HepG2 (cell line): ENCODE measurements around the gene GRID1.

Experiments used
- HDAC2 ChIP-seq: sonication (generic); formaldehyde crosslinking; IDR thresholded peaks from 2 replicates; pipeline ENCODE4 v1.4.0; 2020; ENCODE audit warnings: missing genetic modification reagents
- HOXD1 ChIP-seq: sonication (generic); formaldehyde crosslinking; IDR thresholded peaks from 2 replicates; pipeline ENCODE4 v1.5.0; 2020; ENCODE audit warnings: missing genetic modification reagents

DNA sequence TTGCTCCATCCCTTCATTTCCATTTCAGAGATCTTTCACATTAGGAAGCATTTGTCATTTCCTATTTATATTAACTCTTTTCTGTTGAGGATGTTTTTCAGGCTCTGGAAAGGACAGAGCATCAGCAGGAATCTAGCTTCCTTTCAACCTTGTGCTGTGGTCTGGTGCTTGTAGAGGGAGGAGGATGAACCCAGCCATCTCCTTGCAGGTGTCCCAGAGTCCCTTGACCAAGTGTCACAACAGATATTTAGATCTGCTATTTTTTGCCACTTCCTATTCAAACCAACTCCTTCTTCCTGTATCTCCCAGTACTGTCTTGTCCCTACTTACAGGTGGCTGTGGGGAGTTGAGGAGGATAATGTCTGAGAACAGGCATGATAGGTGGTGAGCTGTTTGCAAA, 742.8 kb downstream of the GRID1 start:
- TF ChIP-seq HOXD1 (CRISPR knock-in tag), result no peak
- no peak for TF ChIP-seq HDAC2
